Smooth muscle cell of the coronary artery (primary cell): ENCODE data around the gene TOB2. TPM values are rescaled to one million over a fixed set of nuclear protein-coding genes. Genes with fewer than 3 reads are reported as not detected.

Experiments
- total RNA-seq: library from RNA; depleted of rRNA; stranded (reverse); fragments of >200 nt; gene quantifications from 2 replicates; pipeline ENCODE4 v1.2.3, GENCODE V29; 2014; ENCODE audit warnings: low replicate concordance

The TOB2 gene, protein sequence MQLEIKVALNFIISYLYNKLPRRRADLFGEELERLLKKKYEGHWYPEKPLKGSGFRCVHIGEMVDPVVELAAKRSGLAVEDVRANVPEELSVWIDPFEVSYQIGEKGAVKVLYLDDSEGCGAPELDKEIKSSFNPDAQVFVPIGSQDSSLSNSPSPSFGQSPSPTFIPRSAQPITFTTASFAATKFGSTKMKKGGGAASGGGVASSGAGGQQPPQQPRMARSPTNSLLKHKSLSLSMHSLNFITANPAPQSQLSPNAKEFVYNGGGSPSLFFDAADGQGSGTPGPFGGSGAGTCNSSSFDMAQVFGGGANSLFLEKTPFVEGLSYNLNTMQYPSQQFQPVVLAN
- total RNA-seq, result 10.1 TPM in 2 replicates

DNA sequence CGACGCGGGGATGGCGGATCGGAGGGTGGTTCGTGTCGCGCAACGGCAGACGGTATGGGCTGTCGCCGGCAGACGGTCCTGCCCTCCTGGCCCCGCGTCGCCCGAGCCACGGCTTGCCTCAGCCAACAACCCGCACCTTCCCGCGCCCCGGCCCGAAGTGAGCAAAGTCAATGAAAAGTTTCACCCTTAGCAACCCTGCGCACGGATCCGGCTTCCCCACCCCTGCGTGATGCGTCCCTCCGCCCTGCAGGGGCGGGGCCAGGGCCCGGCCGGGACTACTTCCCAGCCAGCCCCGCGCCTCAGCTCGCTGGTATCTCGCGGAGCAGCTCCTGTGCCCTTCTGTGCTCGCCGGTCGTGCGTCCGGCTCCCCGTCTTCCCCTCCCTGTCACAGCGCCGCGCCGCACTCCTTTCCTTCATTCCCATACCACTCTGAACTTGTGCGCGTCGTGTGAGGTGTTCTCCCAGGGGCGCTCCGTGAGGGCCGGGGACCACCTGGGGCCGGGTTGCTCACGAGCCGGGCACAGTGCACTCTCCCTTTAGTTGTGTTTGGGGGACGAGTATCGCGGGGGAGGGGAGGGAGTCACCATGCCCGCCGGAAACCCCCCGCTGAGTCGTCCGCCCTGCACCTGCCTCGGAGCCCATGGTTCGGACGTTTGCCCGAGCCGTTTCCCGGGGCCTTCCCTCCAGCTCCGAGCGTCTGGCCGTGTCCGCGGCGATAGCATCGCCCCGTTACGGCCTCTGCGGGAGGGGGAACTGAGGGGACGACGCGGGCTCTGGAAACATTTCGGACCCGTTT is at the start of gene TOB2:
TSS of gene TOB2 (minus strand) at position 163 of the 796 bp plus-strand sequence. CDS start 9,456 bp downstream, outside the sequence.

DNA sequence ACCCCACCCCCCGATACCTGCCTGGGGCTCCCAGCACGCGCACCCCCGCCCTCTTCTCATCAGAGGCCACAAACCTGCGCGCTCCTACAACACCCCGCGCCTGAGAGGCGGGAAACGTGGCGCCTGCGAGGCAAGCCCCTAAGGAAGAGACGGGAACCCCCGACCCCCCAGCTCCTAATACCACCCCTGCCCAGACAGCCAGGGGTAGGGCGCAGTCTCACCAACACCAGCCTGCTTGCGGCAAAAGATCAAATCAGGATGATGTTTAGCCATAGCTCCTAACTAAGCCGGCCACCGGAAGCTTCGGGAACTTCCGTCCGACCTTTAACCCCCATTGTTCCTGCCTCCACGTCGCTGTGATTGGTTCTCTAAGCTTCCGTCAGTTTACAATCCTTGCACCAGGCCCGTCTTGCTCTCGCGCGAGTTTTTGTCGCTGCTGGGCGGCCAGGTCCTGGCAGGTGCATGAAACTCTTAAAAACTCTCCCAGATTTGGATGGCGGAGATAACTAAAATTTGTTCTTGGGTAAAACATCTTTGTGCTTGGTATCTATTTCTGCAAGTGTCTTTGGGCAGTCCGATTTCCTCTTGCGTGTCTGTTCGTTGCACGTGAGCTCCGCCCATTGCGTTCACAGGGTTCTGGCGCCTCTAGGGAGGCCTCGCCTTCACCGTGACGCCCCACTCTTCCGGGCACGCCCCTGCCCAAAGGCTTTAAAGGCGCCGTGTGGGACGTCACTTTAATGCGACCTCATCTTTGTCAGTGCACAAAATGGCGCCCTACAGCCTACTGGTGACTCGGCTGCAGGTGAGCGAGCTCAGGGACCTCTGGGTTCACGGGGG is 22.0 kb upstream of the TOB2 start, which contains the start of the genes ACO2 and PHF5A:
TSS of gene ACO2 (plus strand) at position 737 of the 837 bp plus-strand sequence. CDS start at position 767, 30 bp downstream.
TSS of gene PHF5A (minus strand) at position 312 of the 837 bp plus-strand sequence. CDS start at position 273, 39 bp downstream.

Other genes with a start within 250 kb of the TOB2 start
- gene L3MBTL2, start 241.5 kb downstream of the TOB2 start, total RNA-seq, result 18.4 and 19.1 TPM in 2 replicates
- gene CHADL, start 205.9 kb downstream of the TOB2 start, total RNA-seq, result 0.12 and 0.60 TPM in 2 replicates
- gene RANGAP1, start 160.6 kb downstream of the TOB2 start, total RNA-seq, result 30.9 and 62.8 TPM in 2 replicates
- 39.3 and 61.9 TPM in 2 replicates for gene ZC3H7B, start 145.3 kb downstream of the TOB2 start, total RNA-seq
- gene TEF, start 64.9 kb downstream of the TOB2 start, total RNA-seq, result 4.5 and 10.5 TPM in 2 replicates
- gene PHF5A, start 21.9 kb upstream of the TOB2 start, total RNA-seq, result 59.8 and 62.2 TPM in 2 replicates
- gene ACO2, start 22.3 kb upstream of the TOB2 start, total RNA-seq, result 67.7 and 78.2 TPM in 2 replicates
- 20.2 and 33.2 TPM in 2 replicates for gene POLR3H, start 97.7 kb upstream of the TOB2 start, total RNA-seq
- gene CSDC2, start 114.2 kb upstream of the TOB2 start, total RNA-seq, result 1.4 and 9.3 TPM in 2 replicates
- gene PMM1, start 143.0 kb upstream of the TOB2 start, total RNA-seq, result 25.5 and 26.2 TPM in 2 replicates
- 6.4 and 12.7 TPM in 2 replicates for gene DESI1, start 174.2 kb upstream of the TOB2 start, total RNA-seq
- 210 and 290 TPM in 2 replicates for gene XRCC6, start 174.5 kb upstream of the TOB2 start, total RNA-seq
- 76.8 and 94.9 TPM in 2 replicates for gene SNU13, start 242.1 kb upstream of the TOB2 start, total RNA-seq